Measurements from ENCODE around the gene FDXACB1.

DNA sequence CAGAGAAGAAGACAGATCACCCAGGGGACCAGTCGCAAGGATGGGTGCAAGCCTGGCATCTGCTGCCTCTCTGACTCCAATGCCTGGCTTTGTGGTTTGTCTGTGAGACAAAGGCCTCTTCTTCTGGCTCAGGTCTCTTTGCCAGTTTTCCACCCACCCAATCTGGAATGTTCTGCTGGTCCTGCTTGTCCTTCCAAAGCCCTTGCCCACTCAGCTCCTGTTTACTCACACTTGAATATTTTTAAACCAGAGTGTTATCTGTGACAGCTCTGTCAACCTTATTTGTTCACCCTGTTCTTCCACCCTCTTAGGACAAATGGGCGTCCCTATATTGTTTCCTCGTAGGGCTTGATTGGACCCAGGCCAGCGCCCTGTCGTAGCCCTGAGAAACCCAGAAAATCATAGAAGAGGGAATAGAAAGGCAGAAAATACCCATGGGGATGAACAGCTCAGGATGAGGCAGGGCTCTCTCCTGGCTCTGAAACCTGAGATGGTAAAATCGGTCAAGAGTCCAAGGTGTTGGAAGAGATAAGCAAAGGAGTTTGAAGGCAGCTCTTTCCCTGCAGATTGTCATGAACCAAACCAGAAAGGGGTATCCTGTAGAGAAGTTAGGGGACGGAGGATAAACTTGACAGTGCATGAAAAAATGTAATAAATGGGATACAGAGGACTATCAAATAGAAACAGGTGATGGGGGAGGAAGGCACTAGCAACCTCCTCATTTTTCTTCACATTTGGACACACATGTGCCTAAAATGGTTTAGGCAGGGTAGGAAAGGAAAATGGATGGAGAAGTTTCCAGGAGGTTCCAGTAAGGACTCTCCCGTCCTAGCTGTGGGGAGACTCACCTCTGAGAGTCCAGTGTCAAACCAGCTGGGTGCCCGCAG lies 32.0 kb upstream of the FDXACB1 start:
- TF ChIP-seq NRF1 (conservative IDR thresholded peaks at IDR 0.05 in 1 of 2, IDR thresholded peaks at IDR 0.05 in 1 of 2) = no peak
- TF ChIP-seq ARID4B (CRISPR knock-in tag; IDR thresholded peaks at IDR 0.05) = no peak
- TF ChIP-seq, protein P1, sequence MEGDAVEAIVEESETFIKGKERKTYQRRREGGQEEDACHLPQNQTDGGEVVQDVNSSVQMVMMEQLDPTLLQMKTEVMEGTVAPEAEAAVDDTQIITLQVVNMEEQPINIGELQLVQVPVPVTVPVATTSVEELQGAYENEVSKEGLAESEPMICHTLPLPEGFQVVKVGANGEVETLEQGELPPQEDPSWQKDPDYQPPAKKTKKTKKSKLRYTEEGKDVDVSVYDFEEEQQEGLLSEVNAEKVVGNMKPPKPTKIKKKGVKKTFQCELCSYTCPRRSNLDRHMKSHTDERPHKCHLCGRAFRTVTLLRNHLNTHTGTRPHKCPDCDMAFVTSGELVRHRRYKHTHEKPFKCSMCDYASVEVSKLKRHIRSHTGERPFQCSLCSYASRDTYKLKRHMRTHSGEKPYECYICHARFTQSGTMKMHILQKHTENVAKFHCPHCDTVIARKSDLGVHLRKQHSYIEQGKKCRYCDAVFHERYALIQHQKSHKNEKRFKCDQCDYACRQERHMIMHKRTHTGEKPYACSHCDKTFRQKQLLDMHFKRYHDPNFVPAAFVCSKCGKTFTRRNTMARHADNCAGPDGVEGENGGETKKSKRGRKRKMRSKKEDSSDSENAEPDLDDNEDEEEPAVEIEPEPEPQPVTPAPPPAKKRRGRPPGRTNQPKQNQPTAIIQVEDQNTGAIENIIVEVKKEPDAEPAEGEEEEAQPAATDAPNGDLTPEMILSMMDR (IDR thresholded peaks at IDR 0.05 in 2 of 3, conservative IDR thresholded peaks at IDR 0.05 in 1 of 3; ENCODE audit: insufficient read depth in 2 of 3, low read depth in 1 of 3, low read length in 3 of 3) = no peak

Data from K562 (cell line).